COLO668 (cell line): ENCODE results near the gene MAD2L1BP.
A peak's percentile ranks its signal among the peaks of the same experiment; 100 is the strongest.
"Not testable (repeated sequence)": the region's sequence is repeated elsewhere in the genome, so short reads cannot be mapped to it uniquely, and the experiment has no call there.

ENCODE experiments used
- DNase-seq: peaks from one replicate; lab custom pipeline; 2025; ENCODE audit not compliant: unreplicated experiment; lab: John Stamatoyannopoulos, UW

The MAD2L1BP gene

DNA sequence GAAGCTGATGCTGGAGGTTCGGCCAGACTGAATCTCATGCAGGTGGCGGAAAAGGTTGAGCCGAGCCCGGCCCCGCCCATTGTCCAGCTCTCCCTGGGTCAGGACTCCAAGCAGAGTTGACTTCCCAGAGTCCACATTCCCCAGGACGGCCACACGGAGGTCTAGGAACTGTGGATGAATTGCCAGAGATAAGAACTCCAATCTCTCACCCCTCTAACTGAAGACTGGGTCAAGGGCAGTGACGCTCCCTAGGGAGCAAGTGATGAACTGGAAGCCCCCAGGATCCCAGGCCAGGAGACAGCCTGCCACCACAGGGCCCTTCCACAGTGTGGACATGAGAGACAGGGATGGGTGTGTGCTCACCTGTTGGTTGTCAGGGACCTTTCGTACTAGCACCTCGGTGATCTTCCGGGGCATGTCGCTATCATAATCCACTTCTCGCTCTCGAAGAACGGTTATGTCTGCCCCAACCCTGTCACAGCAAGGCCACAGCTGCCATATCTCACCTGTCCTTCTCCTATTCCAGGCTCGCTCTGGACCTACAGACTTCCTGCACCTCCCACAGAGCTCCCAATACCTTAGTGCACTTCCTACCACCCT is 10.1 kb upstream of the MAD2L1BP start:
- DNase-seq = no peak

DNA sequence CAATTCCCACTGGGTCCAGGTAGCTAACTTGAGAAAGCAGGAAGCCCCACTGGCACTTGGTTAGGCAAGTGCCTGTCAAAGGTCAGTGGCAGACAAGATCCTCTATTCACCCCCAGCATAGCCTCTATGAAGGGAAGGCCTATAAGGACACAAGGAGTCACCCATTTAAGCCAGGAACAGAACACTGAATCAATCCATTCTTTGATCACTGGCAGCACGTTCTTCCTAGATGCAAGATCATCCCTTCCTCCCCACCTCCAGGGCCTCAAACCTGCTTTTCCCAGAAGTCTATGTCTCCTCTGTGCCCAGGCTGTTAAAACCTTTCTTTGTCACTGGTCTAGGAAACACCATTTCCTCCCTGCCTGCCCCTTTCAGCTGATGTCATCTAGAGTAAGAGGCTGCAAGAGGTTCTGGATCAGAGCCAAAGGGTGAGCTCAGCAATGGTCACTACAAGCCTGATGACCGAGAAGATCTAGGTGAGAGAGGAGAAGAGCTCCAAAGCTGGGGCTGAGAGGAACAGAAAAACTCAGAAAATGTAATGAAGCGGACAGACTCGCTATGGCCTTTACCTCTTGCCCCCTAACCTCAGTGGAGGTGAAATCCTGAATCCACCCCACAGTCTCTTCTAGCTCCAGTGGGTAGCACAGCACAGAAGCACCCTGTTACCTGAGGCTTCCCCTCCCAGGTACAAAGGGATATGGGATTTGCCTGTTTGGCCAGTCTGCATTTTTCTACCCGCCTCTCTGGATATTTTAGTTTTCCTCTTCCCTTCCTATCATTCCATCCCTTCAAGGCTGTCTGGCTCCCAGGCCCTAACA is 8.4 kb upstream of the MAD2L1BP start:
- peak; percentile 77 for DNase-seq

DNA sequence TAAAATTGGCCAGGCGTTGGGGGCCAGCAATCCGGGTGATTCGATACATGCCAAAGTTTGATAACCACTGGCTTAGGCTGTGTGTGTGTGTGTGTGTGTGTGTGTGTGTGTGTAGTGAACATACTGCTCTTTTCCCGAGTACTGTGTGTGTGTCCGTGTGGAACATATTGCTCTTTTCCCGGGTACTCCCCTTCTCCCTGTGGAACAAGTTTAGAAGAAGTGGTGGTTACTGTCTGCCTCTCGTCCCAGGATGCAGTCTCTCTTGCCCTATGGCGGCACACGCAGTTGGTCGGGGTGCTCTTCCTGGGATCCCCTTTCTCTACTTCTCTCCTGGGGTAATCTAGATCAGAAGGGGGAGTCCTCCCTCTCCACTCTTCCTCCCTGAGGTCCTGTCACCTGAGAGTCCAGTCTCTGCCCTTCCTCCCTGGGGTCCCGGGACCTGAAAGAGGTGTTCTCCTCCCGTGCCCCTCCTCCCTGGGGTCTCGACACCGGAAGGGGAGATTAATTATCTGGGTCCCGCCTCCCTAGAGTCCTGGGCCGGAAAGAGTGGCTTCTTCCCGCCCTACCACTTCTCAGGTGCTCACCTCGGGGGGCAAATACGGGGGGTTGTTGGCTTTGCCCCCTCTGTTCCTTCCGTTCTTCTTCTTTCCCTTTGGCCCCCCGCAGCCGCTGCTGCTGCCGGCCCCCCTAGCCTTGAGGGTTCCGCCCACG is 7.1 kb upstream of the MAD2L1BP start:
- peak; percentile 26 for DNase-seq

DNA sequence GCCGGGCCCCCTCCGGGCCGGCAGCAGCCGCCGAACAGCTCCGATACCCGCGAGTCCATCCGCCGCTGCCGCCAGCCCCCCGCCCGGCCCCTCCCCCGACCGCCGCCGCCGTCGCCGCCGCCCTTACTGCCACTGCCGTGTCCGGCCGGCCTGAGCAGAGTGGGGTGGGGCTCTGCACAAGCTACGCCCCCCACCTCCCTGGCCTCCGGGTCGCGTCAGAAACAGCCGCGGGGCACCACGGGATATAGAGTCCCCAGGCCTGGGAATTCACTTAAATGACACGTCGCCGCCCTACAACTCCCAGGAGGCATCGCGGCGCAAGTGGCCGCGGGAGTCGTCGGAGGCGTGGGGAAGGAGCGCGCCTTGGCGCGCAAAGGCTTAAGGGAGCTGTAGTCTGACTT is 6.5 kb upstream of the MAD2L1BP start, which contains the start of gene GTPBP2:
Gene GTPBP2 (minus strand): TSS at position 161 of the 401 bp plus-strand sequence. CDS start 102 bp downstream, at position 59.
- peak; percentile 97 for DNase-seq

DNA sequence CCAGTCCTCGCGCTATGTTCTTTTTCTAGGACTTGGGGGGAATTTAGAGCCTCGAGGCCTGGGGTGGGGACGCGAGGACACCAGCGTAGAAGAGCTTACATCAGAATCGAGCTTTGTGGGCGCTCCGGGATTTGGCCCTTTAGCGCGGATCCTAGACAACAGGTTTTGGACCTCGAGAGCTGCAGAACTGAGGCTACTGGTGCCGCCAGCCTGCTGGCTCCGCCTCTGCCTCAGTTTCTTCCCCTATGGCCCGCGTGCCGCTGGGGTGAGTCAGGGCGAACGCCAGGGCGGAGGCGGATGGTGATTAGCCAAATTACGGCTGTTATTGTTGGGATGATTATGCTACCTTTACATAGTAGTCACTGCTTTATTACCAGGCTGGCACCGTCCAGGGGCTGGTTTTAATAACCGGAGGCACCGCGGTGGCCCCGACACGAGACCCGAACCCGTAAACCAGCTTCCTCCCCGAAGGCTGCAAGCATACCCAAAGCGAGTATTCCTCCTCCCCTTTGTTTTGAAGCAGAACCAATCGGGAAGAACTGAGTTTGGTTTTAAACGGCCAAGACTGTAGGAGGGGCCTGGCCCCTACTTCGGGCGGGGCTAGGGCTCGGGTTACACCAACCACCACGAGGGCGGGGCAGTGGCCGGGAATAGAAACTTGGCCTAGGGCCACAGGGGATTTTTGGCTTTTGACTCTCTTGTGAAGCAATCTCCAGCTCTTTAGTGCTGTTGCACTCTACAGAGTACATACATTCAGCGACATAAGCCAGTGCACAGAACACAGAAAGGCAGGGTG is 5.9 kb upstream of the MAD2L1BP start:
- peak; percentile 88 for DNase-seq

DNA sequence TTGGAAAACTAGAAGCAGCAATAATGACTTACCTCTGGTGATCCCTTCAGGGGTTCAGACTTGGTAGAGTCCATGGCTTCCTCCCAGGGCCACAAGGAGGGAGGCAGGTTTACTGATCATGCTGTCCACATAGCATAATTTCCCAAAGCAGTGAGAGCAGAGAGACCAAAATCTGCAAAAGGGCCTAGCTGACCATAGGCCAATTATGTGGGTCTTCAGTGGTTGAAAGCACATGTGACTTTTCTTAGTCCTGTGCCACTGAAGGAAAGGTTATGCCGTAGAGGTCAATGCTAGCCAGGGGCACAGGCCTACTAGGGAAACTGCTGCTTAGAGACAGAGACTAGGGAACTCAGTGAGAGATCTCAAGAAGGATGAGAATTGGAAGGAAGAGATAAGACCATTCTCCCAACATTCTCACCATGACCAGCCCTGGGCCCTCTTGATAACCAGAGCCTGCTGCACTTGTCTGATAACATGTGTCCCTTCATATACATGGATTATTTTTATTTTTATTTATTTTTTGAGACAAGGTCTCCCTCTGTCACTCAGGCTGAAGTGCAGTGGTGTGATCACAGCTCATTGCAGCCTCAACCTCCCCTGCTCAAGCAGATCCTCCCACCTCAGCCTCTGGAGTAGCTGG is 4.5 kb upstream of the MAD2L1BP start:
- no peak for DNase-seq

DNA sequence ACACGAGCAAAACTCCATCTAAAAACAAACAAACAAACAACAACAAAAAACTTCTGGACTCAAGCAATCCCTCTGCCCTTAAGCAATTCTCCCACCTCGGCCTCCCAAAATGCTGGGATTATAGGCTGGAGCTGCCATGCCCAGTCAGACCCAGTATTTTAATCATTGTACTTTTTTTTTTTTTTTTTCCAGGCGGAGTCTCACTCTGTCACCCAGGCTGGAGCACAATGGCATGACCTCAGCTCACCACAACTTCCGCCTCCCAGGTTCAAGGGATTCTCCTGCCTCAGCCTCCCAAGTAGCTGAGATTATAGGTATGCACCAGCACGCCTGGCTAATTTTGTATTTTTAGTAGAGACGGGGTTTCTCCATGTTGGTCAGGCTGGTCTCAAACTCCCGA is 2.6 kb upstream of the MAD2L1BP start:
- not testable (repeated sequence) for DNase-seq

DNA sequence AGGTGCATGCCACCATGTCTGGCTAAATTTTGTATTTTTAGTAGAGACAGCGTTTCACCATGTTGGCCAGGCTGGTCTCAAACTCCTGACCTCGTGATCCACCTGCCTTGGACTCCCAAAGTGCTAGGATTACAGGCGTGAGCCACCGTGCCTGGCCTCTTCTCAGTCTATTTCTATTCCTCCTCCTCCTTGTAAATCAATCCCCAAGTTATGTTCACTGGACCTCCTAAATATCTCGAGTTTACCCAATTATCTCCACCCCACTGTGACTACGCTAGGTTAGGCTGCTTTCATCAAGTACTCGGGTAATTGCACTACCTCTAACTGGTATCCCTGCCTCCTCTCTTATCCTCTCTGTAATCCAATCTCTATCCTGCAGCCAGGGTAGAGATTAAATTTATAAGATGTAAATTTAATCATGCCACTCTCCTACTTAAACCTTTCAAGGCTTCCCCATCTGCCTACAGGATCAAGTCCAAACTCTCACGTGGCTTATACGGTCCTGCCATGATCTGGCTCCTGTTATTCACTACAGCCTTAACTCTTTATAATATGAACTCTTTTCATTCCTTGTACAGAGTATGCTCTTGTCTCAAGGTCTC is 837 bp upstream of the MAD2L1BP start:
- DNase-seq = no peak

DNA sequence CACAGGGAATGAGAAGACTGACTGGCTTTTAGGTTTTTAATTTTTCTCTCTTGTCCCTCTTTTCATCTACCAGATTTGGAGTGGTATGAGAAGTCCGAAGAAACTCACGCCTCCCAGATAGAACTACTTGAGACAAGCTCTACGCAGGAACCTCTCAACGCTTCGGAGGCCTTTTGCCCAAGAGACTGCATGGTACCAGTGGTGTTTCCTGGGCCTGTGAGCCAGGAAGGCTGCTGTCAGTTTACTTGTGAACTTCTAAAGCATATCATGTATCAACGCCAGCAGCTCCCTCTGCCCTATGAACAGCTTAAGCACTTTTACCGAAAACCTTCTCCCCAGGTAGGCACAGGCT is 644 bp downstream of the MAD2L1BP start:
- peak; percentile 3 for DNase-seq

DNA sequence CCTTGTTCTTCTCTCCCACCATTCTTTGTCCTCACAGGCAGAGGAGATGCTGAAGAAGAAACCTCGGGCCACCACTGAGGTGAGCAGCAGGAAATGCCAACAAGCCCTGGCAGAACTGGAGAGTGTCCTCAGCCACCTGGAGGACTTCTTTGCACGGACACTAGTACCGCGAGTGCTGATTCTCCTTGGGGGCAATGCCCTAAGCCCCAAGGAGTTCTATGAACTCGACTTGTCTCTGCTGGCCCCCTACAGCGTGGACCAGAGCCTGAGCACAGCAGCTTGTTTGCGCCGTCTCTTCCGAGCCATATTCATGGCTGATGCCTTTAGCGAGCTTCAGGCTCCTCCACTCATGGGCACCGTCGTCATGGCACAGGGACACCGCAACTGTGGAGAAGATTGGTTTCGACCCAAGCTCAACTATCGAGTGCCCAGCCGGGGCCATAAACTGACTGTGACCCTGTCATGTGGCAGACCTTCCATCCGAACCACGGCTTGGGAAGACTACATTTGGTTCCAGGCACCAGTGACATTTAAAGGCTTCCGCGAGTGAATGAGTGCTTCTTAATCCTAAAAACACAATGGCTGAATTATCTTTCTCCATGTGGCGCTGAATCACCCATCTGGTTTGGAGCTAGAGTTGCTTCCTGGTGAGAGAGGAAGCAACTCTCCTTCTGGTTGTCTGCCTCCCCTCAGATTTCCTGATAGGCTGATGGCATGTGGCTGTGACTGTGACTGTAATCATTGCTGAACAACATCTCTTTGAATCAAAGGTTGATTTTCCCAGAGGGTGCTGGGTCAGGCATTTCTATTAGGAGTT is 4.6 kb downstream of the MAD2L1BP start:
- DNase-seq = no peak

DNA sequence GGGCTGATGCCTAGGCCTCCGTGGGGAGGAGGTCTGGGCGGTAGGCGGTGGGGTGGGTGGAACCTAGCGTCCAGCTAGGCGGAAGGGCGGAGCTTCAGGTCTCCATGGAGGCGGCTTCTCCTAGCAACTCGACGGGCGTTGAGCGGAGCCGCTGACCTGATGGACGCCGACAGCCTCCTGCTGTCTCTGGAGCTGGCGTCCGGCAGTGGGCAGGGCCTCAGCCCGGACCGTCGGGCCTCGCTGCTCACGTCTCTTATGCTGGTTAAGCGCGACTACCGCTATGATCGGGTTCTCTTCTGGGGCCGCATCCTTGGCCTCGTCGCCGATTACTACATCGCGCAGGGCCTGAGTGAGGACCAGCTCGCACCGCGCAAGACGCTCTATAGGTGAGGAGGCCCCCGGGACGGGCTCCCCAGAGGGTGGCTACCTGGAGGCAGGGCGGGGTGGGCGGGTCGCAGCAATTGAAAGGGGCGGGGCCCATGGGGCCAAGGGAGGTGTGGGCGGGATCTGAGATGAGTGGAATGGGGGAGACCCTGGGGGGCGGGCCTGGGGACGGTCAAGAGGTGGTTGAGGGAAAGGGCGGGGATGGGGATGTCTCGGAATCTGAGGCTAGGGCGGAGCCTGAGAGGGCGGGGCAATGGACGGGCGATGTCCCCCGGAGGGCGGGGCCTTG is 9.4 kb downstream of the MAD2L1BP start, which contains the start of gene RSPH9:
Gene RSPH9 (plus strand): TSS at position 97 of the 673 bp plus-strand sequence. CDS start 63 bp downstream, at position 160.
- DNase-seq = peak; percentile 21

DNA sequence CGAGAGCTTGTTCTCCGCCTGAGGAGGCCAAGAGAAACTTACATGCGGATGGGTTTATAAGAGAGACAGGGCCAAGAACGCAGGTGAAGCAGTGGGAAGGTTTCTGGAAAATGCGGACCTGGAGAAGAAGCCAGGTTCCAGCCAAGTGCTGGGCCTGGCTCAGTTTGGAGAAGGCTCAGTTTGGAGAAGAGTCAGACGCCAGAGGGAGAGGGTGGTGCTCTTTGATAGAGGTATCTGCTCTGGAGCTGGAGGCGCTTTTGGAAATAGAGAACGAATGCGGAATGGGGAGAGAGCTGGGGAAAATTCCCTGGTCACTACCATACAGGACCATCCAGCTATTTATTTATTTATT is 9.9 kb downstream of the MAD2L1BP start:
- no peak for DNase-seq

DNA sequence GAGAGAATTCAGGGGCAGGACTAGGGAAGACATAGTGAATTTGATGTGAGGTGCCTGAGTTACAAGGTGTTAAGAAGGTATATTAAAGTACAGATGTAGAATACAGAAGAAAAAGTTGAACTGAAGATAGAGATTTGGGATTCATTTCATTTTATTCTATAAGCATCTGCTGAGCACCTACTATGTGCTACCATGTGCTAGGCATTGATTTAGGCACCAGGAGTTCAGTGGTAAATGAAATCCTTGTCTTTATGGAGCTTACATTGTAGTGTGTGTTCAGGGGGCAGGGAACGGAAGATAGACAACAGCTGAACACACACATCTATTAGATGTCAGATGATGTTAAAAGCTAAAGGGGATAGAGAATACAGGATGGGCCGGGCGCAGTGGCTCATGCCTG is 12.0 kb downstream of the MAD2L1BP start:
- no peak for DNase-seq

DNA sequence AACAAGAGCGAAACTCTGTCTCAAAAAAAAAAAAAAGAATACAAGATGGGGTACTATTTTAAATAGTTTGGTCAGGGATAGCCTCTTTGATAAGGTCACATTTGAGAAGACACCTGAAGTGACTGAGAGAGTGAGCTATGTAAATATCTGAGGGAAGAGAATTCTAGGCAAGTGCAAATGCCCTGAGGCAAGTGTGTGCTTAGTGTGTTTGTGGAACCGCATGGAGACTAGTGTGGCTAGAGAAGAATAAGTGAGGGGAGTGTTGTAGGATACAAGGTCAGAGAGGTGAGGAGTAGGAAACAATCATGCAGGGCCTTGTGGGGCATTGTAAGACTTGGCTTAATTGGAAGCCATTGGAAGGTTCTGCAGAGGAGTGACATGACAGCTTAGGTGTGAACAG is 12.6 kb downstream of the MAD2L1BP start:
- DNase-seq = no peak

DNA sequence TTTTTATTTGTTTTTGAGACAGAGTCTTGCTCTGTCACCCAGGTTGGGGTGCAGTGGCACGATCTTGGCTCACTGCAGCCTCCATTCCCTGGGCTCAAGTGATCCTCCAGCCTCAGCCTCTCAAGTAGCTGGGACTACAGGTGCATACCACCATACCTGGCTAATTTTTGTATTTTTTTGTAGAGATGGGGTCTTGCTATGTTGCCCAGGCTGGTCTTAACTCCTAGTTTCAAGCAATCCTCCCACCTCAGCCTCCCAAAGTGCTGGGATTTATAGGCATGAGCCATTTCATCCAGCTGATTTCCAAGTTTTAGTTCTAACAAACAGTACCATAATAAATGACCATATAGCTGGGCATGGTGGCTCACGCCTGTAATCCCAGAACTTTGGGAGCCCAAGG is 17.2 kb downstream of the MAD2L1BP start:
- not testable (repeated sequence) for DNase-seq

DNA sequence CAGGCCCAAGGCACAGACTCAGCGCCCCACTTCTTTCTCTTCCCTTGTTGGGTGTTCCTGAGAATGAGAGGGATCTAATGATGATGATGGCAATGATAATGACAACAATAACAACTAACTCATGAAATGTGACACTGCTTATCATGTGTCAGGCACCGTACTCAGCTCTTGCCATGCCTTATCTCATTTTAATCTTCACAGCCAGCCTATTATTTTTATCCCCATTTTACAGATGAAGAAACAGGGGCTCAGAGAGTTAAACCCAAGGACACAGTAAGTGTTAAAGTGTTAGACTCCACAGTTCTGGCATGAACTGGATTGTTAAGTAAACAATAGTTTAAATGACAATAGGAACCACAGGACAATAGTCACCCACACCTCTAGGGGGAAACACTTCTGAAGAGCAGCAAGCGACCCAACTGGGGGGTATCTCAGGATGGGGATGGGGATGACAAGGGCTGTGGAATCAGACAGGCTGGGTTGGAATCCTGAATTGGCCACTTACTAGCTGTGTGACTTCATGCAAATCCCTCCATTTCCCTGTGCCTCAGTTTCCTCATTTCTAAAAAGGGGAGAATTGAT is 21.7 kb downstream of the MAD2L1BP start:
- DNase-seq = no peak

DNA sequence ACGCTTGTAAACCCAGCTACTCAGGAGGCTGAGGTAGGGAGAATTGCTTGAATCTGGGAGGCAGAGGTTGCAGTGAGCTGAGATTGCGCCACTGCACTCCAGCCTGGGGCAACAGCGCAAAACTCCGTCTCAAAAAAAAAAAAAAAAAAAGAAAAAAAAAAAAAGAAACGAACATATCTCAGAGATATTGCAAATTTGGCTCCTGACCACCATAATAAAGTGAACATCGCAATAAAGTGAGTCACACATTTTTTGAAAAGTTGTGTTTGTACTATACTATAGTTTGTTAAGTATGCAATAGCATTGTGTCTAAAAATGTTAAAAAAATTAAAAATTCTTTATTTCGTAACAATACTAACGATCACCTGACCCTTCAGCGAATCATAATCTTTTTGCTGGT is 22.5 kb downstream of the MAD2L1BP start:
- DNase-seq = no peak

DNA sequence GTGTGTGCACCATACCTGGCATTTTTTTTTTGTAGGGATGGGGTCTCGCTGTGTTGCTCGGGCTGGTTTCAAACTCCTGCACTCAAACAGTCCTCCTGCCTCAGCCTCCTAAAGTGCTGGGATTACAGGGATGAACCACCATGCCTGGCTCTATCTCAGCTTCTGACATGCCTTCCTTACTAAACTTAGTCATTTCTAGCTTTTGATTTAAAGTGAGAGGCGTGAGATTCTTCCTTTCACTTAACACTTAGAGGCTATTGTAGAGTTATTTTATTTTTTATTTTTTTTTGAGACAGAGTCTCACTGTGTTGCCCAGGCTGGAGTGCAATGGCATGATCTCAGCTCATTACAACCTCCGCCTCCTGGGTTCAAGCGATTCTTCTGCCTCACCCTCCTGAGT is 27.3 kb downstream of the MAD2L1BP start:
- not testable (repeated sequence) for DNase-seq

DNA sequence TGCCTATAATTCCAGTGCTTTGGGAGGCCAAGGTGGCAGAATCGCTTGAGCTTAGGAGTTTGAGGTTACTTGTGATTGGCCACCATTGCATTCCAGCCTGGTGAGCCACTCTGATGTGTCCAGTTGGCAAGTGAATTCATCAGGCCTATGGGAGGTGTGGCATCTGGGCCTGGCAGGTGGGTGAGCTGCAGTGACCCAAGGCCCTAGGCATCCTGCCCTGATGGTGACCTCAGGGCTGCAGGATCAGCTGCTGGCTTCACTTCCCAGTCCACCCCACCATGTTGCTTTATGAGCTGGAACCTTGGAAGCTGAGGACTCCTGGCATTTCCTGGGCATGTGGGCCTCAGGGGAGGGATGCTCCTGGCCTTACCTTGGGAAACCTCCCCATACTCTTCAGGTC is 29.7 kb downstream of the MAD2L1BP start:
- no peak for DNase-seq
